ENCODE data around the gene WDR82. TPM values are rescaled to one million over a fixed set of nuclear protein-coding genes. Genes with fewer than 3 reads are reported as not detected.

WDR82 gene
- total and polyA plus RNA-seq, 10 of the 15 experiments (the other 5 are each of a cell fraction or from before 2014, with no cell fraction given): 10.1 to 82.4 (median 48.7) TPM

DNA sequence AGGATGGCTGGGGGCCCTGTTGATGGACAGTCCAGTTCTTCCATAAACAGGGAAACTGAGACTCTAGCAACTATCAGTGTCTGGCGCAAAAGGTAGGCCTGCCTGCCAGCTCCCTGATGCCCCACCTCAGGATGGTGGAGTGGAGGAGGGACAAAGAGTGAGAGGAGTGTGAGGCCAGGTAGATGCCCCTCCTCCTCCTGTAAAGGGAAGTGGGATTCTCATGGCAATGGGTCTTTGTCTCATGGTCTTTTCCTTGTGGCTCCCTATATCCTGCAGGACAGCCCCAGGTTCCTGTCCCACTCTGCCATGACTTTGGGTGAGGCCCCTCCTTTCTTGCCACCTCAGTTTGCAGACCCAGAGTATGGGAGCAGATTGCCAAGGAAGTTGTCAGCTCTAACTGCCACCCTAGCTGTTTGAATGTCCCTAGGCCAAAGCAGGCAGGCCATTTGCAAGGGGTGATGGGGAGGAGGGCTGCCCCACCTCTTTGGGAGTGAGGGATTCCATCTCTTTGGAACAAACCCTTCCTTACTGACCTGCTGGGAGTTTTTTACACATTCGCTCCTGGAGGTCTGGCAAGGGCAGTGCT lies 34.8 kb upstream of the WDR82 start (continued):
- TF ChIP-seq ZBTB11 (CRISPR knock-in tag; IDR thresholded peaks at IDR 0.05) (no peak), SMARCA5 (IDR thresholded peaks at IDR 0.05) (peak; percentile 55; the same call in 1 of the 2 replicates), TBL1XR1 (IDR thresholded peaks at IDR 0.05; ENCODE audit: low read depth, low read length) (no peak), POLR2AphosphoS5 (IDR thresholded peaks at IDR 0.05; ENCODE audit: low read length) (0 out of 2 replicates have a peak, but pooled peaks have one; percentile 9), SREBF2 (IDR thresholded peaks at IDR 0.05; ENCODE audit: low read length) (no peak), PML (IDR thresholded peaks at IDR 0.05; ENCODE audit: low read length) (no peak), NRF1 (conservative IDR thresholded peaks at IDR 0.05; ENCODE audit: low read depth, low read length) (no peak), ZNF217 (IDR thresholded peaks at IDR 0.05) (no peak; the same call in 1 of the 2 replicates), FOS (IDR thresholded peaks at IDR 0.05; ENCODE audit: borderline replicate concordance, extremely low read depth, insufficient read length) (no peak), LARP7 (IDR thresholded peaks at IDR 0.05) (0 out of 2 replicates have a peak, but pooled peaks have one; percentile 37)
